ENCODE results near the gene CARD11.

GRCh38 chr7:3092468-3092867 is 48.8 kb upstream of the CARD11 start:
- TF ChIP-seq CTCF (IDR thresholded peaks at IDR 0.05; ENCODE audit: poor library complexity, severe bottlenecking) = no peak
- no peak for TF ChIP-seq REST (IDR thresholded peaks at IDR 0.05; ENCODE audit: borderline replicate concordance)
- no peak for TF ChIP-seq EP300 (conservative IDR thresholded peaks at IDR 0.05; ENCODE audit: poor library complexity, severe bottlenecking)
- no peak for TF ChIP-seq TAF1 (IDR thresholded peaks at IDR 0.05; ENCODE audit: low read depth)
- no peak for TF ChIP-seq POLR2AphosphoS5 (IDR thresholded peaks at IDR 0.05)
- no peak for TF ChIP-seq MXI1 (conservative IDR thresholded peaks at IDR 0.05; ENCODE audit: poor library complexity, severe bottlenecking)
- TF ChIP-seq EZH2 (IDR thresholded peaks at IDR 0.05; ENCODE audit: borderline replicate concordance, insufficient read depth, low read length, poor library complexity, severe bottlenecking) = no peak
